ENCODE results near the gene PLEKHG3.

Gene PLEKHG3

DNA sequence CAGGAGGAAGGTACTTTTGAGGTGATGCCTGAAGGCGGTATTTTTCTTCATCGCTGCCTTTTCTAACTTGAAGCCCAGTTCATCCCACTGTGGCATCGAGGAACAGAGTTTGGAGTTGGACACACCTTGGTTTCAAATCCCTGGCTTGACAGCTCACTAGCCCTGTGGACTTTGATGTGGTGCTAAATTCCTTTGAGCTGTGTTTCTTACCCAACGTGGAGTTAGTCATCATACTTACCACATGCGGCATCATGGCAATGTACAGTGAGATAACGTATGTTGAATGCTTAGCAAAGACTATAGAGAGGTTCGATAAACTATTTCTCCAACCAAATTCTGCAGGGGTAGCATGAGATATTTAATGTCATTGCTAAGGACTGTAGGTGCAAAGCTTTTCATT lies 3.4 kb downstream of the PLEKHG3 start:
- no peak for DNase-seq (ENCODE audit: low read depth)

DNA sequence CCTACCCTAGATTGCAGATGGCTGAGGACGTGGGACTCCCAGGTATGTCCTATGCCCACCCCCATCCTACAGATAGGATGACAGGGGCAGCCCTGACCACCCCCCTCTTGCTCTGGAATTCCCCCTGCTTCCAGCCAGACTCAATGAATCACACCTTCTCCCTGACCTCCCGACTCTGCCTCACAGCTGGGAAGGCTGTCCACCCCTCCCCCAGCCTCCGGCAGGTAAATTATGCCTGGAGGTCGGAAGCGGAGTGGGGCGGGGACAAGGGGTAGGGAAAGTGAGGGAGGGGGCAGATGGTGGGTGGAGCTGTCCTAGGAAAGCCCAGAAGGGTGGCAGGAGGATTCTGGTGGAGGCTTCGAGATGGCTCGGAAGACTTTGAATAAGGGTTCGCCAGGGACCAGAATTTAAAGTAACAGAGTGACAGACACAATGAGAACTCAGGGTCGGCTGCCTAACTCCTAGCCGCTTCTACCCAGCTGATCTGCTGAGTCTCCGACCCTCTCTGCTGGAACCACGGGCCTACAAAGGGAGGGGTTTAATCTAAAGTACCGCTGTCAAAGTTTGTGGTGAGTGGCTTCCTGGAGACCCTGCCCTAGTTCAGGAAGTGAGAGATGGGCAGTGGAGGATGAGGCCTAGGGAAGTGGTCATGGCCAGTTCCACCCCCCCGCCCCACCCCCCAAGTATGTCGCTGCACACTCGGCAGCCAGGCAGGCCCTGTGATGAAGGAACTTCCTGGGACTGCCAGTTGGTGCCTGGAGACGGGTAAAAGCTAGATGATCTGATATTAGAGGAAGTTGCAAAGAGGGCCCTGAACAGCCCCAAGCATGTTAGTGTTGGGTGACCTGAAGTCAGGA lies 4.2 kb downstream of the PLEKHG3 start:
- DNase-seq (ENCODE audit: low read depth), result no peak

DNA sequence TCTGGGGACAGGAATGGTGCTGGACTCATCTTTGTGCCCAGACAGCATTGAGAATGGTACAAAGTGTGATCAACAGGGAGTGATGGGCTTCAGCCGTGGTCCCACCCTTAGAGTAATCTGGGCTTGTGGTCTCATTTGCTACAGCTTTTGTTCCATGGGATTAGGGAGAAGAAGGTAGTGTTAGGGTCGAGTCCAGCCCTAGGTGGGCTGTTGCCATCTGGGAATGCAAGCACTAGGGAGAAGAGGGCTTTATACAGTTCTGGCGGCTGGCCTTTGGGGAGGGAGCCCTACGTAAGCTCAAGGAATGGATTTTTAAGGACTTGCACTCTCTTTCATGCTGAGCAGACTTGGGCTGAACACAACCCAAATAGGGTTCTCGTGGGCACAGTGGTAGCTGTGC lies 4.9 kb downstream of the PLEKHG3 start:
- no peak for DNase-seq (ENCODE audit: low read depth)

DNA sequence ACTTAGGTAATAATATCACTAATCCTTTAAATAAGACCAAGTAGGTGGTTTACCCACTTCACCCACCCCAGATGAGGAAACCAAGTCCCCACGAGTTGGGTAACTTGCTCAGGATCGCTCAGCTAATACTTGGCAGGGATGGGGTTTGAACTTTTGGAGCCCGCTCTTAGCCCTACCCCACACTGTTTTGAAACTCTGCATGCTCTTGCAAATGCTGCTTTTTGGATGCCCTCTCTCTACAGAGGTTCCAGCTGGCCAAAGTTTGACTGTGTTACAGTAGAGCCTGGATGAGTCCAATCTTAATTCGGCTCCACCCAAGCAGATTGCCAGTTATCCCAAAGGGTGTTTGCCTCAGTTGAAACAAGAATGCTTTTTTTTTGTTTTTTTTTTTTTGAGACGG lies 6.8 kb downstream of the PLEKHG3 start:
- no peak for DNase-seq (ENCODE audit: low read depth)

DNA sequence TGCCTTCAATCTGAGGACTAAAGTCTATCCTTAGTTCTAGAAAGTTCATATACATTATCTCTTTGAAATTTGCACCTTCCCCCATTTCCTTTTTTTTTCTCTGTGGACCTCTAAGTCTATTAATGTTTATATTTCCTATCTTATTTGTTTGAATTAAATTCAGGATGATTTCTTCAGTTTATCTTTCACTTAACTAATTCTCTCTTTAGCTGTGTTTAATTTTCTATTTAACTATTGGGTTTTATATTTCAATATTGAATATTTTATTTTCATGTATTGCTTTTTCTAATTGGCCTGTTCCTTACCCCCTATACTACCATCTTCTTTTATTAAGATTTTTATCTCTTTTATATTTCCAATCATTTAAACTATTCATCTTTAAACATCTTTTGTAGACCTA lies 9.5 kb downstream of the PLEKHG3 start:
- no peak for DNase-seq (ENCODE audit: low read depth)

DNA sequence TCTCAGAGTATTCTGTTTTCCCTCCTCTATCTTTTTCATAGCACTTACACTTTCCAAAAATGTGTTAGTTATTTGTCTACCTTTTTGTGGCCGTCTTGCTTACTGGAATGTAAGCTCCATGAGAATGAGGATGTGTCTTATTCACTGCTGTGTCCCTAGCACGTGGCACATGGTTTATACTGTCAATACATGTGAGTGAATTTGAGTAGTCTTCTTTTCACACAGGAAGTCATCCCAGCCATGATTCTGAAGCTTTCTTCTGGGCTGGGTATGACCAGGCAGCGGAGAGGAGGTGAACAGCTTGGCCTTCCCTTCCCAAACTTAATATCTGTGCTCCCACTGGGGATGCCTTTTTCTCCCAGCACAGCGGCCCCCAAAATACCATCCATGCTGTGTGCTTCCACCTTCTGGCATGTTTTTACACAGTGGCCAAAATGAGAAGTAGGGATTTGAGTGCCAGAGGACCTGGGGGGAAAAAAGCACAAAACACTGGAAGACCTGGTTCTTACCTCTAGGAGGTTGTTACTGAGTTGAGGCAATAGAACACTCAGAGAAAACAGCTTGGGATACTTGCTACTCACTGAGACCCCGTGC lies 10.3 kb downstream of the PLEKHG3 start:
- DNase-seq (ENCODE audit: low read depth), result no peak

DNA sequence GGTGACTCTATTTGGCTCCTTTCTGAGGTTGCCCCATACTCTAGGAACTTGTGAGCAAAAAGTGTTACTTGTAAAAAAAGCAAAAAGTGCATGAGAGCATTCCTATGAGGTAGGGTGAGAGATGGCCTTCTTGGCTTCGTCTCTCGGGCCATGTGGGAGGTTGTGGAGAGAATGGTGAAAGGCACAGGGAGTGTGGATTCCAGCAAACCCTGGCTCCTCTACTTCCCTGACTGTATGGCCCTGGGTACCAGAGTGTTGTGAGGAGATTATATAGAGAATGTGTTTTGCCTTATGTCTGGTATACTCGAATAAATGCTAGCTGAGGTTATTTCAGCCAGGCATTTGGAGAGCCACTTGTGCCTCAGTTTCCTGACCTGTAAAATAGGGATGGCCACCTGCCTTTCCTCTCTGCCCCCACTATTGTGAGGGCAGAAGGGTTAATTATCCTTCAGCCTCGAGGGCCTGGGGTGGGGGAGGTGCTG lies 11.0 kb downstream of the PLEKHG3 start:
- DNase-seq (ENCODE audit: low read depth), result no peak

DNA sequence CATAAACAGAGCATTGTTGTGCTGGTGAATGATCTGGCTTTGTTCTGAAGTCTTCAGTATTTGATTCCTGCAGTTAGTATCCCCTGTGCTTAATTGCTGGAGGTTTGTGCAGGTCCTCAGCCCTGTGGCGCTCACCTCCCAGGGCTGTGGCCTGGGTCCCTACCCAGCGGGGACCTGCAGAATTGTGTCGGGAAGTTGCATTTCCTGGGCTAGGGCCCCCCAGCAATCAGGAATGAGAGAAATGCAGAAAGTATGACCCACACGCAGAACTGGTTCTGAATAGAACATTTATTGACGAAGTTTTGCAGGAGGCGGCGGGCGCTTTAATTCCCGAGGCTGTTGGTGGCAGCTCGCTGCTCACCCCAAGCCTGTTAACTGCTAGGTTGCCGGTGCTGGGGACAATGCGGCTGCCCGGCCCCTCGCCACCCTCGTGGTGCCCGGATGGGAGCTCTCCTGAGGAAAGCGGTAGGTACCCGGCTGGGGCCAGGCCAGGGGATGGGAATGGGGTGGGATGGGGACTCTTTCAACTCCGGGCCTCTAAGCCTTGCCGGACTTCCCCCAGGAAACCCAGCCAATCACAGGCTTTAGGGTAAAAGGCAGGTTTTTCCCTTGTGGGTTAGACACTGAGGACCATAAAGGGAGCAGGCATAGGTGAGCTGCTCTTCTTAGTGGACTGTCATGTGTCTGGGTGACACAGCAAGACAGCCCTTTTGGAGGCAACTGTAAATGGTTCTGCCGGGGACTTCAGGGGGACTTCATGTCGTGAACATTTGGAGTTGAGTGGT lies 11.6 kb downstream of the PLEKHG3 start:
- DNase-seq (ENCODE audit: low read depth), result no peak

DNA sequence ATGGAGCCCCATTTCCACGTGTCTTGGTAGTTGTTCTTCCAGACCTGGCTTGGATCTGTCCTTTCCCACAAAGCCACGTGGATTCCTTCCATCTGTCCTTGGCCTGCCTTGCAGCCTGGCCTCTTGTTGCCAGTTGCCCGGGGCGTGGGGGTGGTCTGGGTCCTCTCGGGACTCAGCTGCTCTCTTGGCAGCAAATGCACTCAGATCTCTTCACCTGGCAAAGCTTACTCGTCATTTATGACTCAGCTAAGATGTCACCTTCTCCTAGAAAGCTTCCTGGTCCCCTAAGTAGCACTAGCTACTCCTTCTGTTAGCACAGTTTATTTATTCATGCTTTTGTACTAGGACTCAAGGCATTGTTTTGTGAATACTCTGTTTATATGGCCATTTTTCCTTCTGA lies 13.6 kb downstream of the PLEKHG3 start:
- no peak for DNase-seq (ENCODE audit: low read depth)

DNA sequence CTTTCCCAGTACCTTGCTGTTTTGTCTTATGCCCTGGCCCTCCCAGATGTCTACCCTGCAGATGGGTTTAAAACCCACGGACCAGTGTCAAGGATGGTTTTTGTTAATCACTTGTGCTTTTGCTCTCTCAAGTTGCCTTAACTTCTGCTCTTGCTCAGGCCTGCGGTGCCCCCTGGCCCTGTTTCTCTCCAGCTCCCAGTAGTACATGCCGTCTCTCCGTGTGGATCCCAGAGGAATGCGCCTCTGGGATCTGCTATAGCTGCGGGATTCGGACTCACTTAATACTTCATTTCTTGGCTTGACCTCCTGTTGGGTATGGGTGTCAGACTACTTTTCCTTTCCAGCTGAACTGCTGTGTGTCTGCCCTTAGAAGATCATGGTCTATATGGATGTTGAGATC lies 14.5 kb downstream of the PLEKHG3 start:
- DNase-seq (ENCODE audit: low read depth), result no peak

DNA sequence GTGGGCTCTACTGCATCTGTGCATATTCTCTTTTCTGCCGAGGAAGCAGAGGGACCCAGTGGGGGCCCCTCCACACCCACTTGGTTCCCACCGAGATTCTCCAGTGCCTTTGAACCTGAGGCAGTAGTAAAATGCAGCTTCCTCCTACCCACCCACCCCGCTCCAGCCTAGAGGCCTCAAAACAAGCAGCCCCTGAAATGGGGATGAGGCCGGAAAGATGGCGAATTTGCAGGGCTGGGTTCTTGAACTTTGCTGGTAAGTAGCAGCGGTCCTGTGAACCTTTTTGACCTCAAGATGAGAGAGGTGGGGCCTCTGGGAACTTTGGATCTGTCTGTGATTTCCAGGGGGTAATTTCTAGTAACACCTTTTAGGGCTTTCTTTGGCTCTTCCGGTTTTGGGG lies 15.4 kb downstream of the PLEKHG3 start:
- no peak for DNase-seq (ENCODE audit: low read depth)

DNA sequence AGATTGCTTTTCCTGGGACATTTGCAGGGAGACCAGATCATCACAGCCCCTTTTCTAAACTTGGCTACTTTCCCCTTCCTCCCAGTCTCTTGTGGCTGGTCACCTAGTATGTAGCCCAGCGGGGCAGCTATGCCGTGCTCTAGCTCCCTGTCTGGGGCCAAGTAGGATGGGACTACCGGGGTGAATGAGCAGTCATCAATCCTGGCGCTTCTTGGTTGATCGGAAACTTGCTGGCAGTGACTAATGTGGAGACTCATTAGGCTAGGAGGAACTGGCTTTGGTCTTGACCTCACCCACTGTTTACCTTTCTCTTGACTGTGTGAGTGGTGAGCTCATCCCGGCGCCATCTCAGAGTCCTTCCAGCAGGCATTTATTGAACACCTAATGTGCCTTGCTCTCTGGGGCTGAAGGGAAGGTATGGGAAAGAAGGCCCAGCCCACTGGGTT lies 15.9 kb downstream of the PLEKHG3 start:
- DNase-seq (ENCODE audit: low read depth), result no peak

DNA sequence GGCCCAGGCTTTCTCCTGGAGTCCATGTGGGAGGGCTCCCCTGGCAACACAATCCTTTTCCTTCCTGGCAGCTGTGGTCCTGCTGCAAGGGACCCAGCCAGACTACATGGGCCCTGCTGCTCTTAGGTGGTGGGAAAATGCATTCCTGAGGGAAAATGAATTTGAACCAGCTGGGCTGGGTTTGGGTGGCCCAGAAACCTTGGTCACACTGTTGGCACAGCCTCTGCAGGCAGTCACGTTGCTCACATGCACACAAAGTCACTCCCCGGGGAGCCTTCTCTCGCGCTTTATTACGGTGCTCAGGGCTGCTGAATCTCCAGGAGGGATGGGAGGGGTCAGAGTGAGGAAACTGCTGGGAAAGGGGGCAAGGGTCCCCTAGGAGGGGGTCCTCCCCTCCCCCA lies 17.2 kb downstream of the PLEKHG3 start:
- no peak for DNase-seq (ENCODE audit: low read depth)

DNA sequence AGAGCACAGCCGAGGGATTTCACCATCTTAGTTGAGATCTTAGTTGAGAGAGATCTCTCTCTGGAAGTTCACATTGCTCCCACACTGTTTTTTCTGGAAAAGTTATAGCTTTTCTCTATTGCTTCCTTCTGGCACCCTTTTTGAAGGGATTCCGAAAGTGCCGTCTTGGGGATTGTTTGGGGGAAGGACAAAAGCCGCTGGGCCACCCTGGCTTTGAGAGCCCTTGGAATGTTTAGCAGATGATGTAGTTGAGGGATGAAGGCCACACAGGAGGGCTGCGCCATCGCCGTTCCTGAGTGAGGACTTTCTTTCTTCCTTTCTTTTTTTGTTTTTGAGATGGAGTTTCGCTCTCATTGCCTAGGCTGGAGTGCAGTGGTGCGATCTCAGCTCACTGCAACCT lies 17.7 kb downstream of the PLEKHG3 start:
- DNase-seq (ENCODE audit: low read depth), result no peak

DNA sequence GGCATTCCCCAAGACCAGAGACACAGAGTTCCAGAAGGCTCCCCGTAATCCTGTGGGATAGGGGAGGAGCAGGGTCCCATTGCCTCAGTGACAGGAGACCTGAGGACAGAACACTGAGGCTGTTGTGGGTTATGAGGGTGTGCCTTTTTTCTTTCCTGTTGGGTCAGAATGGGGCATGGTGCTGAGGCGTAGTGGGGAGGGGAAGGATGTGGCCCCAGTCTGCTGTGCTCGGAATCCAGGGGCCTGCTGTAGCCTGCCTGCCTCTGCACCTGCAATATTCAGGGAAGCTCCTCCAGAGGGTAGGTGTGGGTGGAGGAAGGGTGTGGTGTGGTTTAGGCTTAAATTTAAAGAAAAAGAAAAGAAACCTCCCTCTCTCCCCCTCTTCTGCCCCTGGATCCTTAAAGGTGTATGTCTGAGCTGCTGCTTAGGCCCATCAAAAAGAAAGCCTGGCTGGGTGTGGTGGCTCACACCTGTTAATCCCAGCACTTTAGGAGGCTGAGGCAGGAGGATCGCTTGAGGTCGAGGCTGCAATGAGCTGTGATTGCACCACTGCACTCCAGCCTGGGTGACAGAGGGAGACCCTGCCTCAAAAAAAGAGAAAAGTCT lies 18.7 kb downstream of the PLEKHG3 start:
- DNase-seq (ENCODE audit: low read depth), result no peak

DNA sequence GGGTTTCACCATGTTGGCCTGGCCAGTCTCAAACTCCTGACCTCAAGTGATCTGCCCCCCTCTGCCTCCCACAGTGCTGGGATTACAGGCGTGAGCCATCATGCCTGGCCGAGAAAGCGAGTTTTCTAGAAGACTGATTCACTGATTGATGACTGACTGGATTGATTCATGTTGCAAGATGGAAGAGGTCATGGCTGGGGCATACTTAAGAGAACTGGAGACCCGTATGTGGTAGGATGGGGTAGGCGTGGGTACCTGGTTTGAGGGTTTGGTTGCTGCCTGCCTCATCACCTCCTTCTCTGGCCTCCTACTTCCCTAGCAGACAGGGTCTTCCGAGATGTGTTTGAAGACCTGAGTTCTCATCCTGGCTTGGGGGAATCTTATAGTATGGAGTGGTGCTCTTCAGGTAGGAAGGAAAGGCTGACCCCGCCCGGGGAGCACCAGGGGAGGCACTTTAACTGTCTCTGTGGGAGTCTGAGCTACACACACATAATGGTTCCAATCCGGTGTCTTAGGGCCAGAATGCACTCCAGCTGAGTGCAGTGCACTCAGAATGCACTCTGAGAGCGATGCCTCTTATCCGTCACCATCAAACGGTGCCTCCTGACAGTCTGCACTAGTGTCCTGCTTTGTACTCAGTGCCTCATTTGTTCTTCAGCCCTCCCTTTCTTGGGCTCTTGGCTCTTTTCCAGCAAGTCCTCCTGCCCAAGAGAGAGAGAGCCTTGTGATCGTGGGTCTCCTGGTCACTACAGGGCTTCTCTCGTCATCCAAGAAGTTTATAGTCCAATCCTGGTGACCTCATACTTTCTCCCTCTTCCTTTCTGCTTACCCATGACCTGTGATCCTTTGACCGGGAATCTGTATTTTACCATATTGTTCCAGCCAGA lies 19.7 kb downstream of the PLEKHG3 start:
- DNase-seq (ENCODE audit: low read depth), result no peak

DNA sequence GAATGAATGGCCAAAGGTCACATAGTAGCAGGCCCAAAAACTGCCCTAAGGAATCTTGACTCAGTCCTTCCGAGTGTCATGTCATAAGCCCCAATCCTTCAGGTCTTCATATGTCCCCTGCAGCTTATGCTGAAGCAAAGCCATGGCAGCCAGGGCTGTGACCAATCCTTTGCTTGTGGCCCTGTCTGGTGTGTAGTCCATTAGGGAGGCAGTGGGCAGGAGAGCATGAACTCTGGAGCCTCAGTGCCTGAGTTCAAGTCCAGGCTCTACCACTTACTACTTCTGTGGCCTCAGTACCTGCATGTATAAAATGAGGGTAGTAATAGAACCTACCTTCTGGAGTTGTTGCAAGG lies 20.3 kb downstream of the PLEKHG3 start:
- DNase-seq (ENCODE audit: low read depth), result no peak

DNA sequence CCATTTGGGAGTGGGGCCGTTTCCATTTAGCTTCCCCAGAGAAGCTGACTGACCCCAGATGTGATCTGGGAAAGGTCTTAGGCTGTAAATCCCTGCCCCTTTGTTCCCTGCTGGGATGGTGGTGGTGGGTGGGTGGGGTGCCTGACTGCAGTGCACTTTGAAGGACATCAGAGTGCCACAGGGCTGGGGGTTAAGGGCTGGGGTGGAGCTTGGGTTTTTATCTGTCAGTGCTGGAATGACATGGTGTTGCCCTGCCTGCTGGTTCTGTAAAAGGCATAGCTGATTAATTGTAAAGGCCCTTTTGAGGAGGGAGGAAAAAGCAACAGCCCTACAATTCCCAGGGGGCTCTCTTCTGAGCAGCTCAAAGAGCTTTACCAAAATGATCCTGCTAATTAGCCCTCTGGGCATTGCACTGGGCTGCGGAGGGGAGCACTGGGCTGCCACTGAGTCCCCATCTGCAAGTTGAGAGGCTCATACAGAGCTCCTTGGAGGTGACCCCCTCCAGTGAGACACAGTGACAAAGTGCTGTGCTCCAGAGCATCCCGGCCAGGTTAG lies 21.1 kb downstream of the PLEKHG3 start:
- no peak for DNase-seq (ENCODE audit: low read depth)

DNA sequence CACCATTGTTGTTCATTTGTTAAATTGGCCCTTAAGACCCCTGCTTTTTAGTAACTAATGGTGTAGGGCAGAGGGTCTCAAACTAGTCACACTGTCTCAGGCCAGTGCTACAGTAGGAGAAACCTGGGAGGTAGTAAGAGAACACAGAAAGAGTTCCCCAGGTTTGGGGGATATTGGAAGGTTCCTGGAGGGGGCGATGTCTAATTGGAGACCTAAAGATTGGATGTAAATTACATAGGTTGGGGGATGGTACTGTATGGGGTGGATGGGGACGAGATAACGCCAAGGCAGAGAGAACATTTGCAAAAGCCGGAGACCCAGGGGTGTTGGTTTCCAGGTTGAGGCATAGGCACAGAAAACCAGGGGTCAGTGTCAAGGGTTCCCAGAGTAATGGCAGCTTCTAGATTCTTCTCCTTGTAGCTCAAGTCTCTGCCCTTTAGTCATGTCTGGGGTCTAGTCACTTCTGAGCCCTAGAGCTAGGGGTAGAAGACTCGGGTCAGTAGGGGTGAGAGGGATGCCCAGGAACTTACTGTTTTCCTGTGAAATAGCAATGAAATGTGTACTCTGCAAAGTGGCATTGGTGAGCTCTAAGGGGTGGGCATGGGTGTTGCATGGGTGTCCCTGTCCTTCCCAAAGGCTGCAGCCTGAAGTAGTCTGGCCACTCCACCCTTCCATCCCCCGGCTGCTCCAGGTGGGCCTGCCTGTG lies 21.8 kb downstream of the PLEKHG3 start:
- no peak for DNase-seq (ENCODE audit: low read depth)

DNA sequence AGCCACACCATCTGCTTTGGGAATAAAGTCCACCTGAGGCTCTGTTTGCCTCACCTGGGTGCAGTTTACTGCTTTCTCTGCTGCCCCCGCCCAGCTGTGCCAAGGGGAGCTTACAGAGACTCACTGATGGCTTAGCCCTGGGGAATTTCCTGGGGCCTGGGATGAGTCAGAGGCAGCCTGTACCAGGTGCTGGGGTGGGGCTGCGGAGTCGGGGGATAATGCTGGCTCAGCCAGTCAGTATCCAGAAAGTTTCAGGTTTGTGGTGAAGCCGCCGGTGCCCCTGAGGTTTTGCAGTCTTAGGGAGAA lies 22.3 kb downstream of the PLEKHG3 start:
- DNase-seq (ENCODE audit: low read depth), result no peak

DNA sequence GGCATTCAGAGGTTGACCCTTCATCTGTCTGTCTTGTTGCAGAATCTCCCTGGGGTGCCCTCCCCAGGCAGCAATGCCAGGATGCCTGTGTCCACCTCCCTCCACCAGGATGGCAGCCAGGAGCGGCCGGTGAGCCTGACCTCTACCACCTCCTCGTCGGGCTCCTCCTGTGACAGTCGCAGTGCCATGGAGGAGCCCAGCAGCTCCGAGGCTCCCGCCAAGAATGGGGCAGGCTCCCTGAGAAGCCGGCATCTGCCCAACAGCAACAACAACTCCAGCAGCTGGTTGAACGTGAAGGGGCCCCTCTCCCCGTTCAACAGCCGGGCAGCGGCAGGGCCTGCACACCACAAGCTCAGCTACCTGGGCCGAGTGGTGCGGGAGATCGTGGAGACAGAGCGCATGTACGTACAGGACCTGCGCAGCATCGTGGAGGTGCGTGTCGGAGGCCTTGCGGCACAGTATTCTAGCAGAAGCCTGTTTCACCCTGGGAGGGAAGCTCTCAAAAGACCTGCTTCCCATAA lies 23.4 kb downstream of the PLEKHG3 start:
- DNase-seq (ENCODE audit: low read depth), result no peak

Data from activated T-cell treated with anti-CD3 and anti-CD28 coated beads for 1 hour (primary cell).